ENCODE measurements around the gene SLC66A2.

DNA sequence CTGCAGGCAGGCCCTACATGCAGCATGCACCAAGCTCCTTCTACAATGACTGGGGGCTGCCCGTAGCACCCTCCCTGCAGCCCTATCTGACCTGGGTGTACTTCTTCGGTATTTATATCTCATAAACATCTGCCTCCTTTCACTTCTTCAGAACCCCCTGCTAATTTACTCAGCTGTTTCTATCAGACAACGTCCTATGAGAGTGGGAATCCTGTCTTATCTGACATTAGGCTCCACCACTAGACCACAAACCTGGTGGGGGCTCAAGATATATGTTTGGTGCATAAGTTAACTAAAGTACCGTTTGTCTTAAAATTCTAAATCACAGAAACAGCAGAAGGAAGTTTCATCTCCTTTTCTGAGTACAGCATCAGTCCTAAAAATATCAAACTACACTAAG, 23.6 kb upstream of the SLC66A2 start:
- TF ChIP-seq EZH2phosphoT487 (IDR thresholded peaks at IDR 0.05; ENCODE audit: borderline replicate concordance, low read length) (no peak), EZH2 (IDR thresholded peaks at IDR 0.05; ENCODE audit: low read length, unreplicated experiment) (no peak)
- TF ChIP-seq, protein P1, sequence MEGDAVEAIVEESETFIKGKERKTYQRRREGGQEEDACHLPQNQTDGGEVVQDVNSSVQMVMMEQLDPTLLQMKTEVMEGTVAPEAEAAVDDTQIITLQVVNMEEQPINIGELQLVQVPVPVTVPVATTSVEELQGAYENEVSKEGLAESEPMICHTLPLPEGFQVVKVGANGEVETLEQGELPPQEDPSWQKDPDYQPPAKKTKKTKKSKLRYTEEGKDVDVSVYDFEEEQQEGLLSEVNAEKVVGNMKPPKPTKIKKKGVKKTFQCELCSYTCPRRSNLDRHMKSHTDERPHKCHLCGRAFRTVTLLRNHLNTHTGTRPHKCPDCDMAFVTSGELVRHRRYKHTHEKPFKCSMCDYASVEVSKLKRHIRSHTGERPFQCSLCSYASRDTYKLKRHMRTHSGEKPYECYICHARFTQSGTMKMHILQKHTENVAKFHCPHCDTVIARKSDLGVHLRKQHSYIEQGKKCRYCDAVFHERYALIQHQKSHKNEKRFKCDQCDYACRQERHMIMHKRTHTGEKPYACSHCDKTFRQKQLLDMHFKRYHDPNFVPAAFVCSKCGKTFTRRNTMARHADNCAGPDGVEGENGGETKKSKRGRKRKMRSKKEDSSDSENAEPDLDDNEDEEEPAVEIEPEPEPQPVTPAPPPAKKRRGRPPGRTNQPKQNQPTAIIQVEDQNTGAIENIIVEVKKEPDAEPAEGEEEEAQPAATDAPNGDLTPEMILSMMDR (conservative IDR thresholded peaks at IDR 0.05; ENCODE audit: low read depth, low read length), result no peak
